Measurements from ENCODE around the gene MORN1. TPM values are rescaled to one million over a fixed set of nuclear protein-coding genes. Genes with fewer than 3 reads are reported as not detected.

Gene MORN1
- total and polyA plus RNA-seq, 2 experiments from 2014 or later = 4.8 to 11.1 TPM

DNA sequence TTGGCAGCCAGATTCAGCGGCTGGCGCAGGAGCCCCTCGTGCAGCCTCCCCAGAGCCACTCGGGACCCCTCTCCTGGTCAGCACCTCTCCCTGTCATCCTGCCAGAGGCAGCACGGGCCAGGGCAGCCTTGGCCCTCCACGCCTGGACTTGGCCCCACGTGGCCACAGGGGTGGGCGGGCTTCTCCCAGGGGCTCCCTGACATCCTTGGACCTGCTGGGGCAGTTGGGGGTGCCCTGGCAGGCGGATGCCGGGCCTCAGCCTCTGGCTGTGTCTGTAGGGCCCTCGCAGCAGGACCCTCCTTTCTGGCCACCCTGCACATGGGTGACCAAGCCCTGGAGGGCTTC is 60.2 kb downstream of the MORN1 start (continued):
- TF ChIP-seq, protein P1, sequence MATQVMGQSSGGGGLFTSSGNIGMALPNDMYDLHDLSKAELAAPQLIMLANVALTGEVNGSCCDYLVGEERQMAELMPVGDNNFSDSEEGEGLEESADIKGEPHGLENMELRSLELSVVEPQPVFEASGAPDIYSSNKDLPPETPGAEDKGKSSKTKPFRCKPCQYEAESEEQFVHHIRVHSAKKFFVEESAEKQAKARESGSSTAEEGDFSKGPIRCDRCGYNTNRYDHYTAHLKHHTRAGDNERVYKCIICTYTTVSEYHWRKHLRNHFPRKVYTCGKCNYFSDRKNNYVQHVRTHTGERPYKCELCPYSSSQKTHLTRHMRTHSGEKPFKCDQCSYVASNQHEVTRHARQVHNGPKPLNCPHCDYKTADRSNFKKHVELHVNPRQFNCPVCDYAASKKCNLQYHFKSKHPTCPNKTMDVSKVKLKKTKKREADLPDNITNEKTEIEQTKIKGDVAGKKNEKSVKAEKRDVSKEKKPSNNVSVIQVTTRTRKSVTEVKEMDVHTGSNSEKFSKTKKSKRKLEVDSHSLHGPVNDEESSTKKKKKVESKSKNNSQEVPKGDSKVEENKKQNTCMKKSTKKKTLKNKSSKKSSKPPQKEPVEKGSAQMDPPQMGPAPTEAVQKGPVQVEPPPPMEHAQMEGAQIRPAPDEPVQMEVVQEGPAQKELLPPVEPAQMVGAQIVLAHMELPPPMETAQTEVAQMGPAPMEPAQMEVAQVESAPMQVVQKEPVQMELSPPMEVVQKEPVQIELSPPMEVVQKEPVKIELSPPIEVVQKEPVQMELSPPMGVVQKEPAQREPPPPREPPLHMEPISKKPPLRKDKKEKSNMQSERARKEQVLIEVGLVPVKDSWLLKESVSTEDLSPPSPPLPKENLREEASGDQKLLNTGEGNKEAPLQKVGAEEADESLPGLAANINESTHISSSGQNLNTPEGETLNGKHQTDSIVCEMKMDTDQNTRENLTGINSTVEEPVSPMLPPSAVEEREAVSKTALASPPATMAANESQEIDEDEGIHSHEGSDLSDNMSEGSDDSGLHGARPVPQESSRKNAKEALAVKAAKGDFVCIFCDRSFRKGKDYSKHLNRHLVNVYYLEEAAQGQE (IDR thresholded peaks at IDR 0.05; ENCODE audit: unreplicated experiment) = no peak

DNA sequence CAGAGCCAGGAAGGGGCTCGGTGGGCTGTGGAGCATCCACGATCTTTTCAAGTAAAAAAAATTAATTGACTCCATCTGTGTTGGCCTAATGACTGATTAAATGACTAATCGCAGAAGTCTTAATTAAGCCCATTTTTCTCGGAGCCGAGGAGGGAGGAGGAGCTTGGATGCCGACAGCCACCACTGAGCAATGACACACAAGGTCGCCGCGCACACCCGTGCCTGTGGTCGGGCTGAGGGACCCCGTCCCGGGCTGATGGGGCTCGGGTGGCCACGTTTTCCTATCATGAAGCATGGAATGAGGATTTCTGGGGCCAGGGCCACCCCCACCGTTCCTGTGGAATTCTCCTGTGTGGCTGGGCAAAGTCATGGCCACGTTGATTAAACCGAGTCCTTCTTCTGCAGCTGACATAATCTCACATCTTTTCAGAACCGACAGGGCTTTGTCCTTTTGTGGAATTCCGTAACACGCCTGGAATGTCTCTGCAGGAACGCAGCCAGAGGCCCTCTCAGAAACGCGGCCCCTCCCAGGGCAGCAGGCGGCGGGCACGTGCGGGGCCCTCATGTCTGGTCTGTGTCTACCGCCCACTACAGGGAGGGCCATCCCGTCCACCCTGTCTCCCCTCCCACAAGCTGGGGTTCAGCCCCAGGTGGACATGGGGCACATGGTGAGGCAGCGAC is 60.7 kb downstream of the MORN1 start:
- H2AFZ ChIP-seq = no peak overlapping the region
- TF ChIP-seq CREB1 (CRISPR knock-in tag; IDR thresholded peaks at IDR 0.05; ENCODE audit: low read depth) = no peak
- TF ChIP-seq EZH2 (IDR thresholded peaks at IDR 0.05; ENCODE audit: low read depth, unreplicated experiment) = no peak
- no peak for TF ChIP-seq NANOG (IDR thresholded peaks at IDR 0.05; ENCODE audit: borderline replicate concordance)
- TF ChIP-seq ZNF114 (CRISPR knock-in tag; IDR thresholded peaks at IDR 0.05) = no peak
- TF ChIP-seq EZH2phosphoT487 (IDR thresholded peaks at IDR 0.05; ENCODE audit: unreplicated experiment) = no peak
- TF ChIP-seq, protein P1 (IDR thresholded peaks at IDR 0.05; ENCODE audit: unreplicated experiment) = no peak
- TF ChIP-seq ZNF331 (CRISPR knock-in tag; IDR thresholded peaks at IDR 0.05; ENCODE audit: low read depth) = no peak
- TF ChIP-seq STAT1 (IDR thresholded peaks at IDR 0.05; ENCODE audit: unreplicated experiment) = no peak
- TF ChIP-seq JUNB (IDR thresholded peaks at IDR 0.05; ENCODE audit: unreplicated experiment) = no peak
- TF ChIP-seq, protein P2, sequence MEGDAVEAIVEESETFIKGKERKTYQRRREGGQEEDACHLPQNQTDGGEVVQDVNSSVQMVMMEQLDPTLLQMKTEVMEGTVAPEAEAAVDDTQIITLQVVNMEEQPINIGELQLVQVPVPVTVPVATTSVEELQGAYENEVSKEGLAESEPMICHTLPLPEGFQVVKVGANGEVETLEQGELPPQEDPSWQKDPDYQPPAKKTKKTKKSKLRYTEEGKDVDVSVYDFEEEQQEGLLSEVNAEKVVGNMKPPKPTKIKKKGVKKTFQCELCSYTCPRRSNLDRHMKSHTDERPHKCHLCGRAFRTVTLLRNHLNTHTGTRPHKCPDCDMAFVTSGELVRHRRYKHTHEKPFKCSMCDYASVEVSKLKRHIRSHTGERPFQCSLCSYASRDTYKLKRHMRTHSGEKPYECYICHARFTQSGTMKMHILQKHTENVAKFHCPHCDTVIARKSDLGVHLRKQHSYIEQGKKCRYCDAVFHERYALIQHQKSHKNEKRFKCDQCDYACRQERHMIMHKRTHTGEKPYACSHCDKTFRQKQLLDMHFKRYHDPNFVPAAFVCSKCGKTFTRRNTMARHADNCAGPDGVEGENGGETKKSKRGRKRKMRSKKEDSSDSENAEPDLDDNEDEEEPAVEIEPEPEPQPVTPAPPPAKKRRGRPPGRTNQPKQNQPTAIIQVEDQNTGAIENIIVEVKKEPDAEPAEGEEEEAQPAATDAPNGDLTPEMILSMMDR (conservative IDR thresholded peaks at IDR 0.05; ENCODE audit: low read depth in 2 of 2) = no peak

More for the DNA sequence above, 60.7 kb downstream of the MORN1 start:
- Histone ChIP-seq H3K79me2 (replicated peaks; ENCODE audit: insufficient read depth) (no peaks in the 10 kb centered on the region), H3K4me2 (no peak overlapping the region), H3F3A (replicated peaks; ENCODE audit: low read depth) (no peaks in the 10 kb centered on the region; the same call in 1 of the 2 replicates), H3K36me3 (ENCODE audit: insufficient read depth) (no peaks in the 10 kb centered on the region), H3K4me1 (ENCODE audit: insufficient read depth) (no peaks in the 10 kb centered on the region), H4K20me1 (replicated peaks; ENCODE audit: insufficient read depth) (no peaks in the 10 kb centered on the region), H3K27me3 (ENCODE audit: insufficient read depth) (no peaks in the 10 kb centered on the region), H3K9me2 (ENCODE audit: insufficient read depth) (no peaks in the 10 kb centered on the region), H3K27ac (ENCODE audit: low read depth) (no peak overlapping the region), H3K4me3 (no peak overlapping the region)
- no peak for ATAC-seq
- no peak overlapping the region for H3K27ac Mint-ChIP-seq
- DNase-seq (ENCODE audit: low spot score) = no peak
- H3K9me3 Mint-ChIP-seq = peaks cover 15% of the 10 kb centered on the region
- H3K4me1 Mint-ChIP-seq = no peaks in the 10 kb centered on the region; the same call in 2 of the 3 replicates
- H3K36me3 Mint-ChIP-seq (ENCODE audit: low read depth) = peaks cover 8% of the 10 kb centered on the region; the same call in 1 of the 3 replicates
- no peak overlapping the region; the same call in 2 of the 3 replicates for H3K4me3 Mint-ChIP-seq
- peaks cover 8% of the 10 kb centered on the region for H3K27me3 Mint-ChIP-seq (ENCODE audit: insufficient read depth, low read depth, poor library complexity)

Data from GM23338 (cell line).